ENCODE measurements around the gene REXO5.
A peak's percentile ranks its signal among the peaks of the same experiment; 100 is the strongest.

Gene REXO5

GRCh38 chr16:20871941-20872815 is 65.9 kb downstream of the REXO5 start:
- DNase-seq (ENCODE audit: low spot score): peak; percentile 39

DNA sequence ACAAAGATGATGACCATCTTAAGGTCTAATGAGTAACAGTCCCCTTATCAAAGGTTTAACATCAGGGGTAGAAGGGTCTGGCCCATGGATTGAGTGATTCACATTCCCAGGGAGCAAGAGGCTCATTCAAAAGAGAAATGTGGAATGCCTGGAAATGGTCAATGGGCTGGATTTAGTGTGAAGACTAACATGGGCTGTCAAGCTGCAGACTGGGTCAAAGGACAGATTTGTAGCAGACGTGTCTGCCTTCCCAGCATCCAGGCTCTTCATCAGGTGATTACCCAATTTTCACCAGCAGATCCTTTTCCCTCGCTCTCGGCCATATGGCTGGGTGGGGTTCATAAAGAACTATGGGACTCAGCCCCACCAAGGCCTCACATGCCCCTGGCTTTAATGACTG is 67.0 kb downstream of the REXO5 start:
- no peak for DNase-seq (ENCODE audit: low spot score)

DNA sequence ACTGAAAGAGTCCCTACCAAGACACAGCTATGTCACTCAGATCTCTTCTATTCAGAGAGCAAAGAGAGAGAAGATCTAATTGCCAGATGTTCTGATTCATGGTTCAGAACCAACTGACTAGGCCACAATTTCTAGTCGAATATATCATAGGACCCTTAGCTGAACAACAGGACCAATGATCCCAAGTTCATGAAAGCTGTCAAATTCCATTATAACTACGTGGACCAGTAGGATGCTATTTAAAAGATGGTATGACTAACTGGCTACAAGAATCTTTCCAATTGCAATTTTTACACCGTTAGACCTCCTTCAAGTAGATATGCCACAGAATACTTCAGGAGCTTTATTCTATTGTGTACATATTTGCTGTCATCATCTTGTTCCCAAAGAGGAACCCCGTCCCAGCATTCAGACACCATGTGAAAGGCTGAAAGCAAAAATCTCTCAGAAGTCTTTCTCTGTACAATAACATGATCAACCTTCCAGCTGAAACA is 67.8 kb downstream of the REXO5 start:
- no peak for DNase-seq (ENCODE audit: low spot score)

GRCh38 chr16:20875355-20875650 is 69.0 kb downstream of the REXO5 start:
- DNase-seq (ENCODE audit: low spot score): no peak

GRCh38 chr16:20878682-20879147 is 72.4 kb downstream of the REXO5 start:
- DNase-seq (ENCODE audit: low spot score): no peak

DNA sequence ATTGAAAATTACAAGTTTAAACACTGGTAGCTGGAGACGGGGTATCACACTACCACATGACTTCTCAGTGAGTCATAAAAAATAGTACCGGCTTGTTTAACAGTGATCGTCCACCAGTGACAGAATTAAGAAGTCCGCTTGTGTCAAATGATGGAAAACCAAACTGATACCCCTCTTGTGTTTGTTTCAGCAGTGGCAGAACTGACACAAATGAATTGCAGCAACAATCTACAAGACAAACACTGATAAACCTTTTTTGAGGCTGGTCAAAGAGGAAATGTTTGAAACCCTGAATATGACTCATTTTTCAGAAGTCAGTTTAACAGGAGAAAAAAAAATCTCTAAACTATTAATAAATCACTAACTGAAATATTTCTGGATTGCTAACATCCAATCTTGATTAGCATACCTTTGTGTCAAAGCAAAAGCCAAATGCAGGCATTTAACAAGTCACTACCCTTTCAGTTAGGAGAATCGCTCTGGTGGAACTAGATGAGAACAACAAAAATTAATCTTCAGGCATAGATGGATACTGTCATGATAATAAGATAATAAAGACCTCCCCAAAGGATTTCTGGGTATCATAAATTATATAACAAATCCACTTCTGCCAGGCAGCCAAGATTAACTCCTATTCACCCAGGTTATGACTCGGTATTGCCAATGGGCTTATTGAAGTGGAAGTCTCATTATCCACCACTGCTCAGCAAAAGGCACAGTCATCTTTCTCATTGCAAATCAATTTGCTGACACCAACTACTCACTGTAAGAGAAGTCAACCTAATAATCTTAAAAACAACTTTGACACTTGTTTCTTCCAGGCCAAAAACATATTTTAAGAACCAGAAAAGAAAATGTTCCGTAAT is 73.1 kb downstream of the REXO5 start:
- no peak for DNase-seq (ENCODE audit: low spot score)

GRCh38 chr16:20880867-20881502 is 74.7 kb downstream of the REXO5 start:
- no peak for DNase-seq (ENCODE audit: low spot score)

DNA sequence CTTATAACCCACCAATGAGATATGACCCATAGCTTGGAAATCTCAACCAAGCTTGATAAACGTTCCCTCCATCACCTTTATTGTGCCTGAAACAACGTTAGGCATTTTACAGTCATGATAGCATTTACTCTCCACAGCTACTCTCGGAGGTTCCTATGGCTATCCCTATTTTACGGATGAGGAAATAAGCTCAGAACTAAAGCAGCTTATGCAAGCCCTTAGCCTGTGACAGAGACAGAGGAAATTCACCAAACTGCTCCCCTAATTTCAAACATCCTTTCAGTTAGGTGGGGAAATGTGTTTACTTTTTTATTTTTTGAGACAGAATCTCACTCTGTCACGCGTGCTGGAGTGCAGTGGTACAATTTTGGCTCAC is 75.2 kb downstream of the REXO5 start:
- DNase-seq (ENCODE audit: low spot score): no peak

DNA sequence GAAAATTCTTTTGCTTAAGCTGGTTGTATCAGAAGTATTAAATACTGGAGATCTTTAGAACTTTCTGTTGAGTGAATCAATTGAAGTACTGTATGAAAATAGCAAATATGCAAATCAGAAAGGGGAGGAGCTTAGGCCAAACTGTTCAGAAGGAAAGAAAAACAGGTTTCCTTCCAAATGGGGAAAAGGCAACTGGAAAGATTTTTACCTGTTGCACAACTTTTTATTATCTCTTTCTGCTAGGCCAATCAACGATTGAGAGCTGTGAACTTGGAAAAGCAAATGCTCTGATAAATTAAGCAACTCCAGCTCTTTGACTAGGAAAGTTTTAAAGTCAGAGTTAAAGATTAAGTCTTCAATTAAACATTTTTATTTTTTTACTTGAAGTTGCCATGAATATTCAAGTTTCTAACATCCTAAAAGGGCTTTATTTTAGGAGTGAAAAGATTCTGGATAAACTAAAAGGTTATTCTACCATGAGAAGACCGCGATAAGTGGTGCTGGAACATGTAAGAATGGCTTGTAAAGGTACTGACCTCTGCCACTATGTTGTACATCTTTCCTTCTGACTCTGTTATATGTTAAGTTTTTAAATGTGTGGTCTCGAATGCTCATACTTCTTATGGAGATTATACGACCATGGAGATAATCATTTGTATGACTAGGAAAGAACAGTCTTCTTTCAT is 77.4 kb downstream of the REXO5 start:
- no peak for DNase-seq (ENCODE audit: low spot score)

DNA sequence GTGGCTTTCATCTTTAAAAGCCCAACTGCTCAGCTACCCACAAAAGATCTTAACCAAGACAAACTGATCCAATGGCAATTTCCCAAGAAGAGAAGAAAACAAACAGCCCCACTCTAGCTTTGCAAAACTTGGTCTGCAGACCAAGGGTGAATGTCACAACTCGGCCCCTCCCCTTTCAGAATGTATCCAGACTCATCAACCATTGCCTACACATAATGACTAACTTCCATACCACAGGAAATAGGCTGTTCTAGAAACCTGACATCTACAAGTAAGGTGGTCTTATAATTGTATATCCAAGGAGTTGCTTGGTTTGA is 77.9 kb downstream of the REXO5 start:
- peak; percentile 63 for DNase-seq (ENCODE audit: low spot score)

DNA sequence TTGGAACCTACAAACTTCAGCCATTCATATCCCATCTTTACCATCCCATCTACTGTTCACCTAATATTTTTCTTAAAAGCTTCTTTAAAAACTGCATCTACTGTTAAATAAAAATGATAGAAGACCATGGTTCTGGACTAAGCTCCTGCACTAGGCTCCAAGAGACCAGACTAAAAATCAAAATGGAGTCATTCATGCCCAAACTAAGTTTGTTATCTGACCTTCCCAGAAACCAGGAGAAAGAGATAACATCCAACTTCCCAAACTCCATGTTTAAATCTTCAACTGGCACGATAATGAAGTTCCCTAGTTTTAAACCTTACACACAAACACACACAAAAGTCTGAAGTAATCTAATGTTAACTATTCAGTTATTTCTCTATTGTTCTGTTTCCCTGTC is 80.0 kb downstream of the REXO5 start:
- DNase-seq (ENCODE audit: low spot score): no peak

DNA sequence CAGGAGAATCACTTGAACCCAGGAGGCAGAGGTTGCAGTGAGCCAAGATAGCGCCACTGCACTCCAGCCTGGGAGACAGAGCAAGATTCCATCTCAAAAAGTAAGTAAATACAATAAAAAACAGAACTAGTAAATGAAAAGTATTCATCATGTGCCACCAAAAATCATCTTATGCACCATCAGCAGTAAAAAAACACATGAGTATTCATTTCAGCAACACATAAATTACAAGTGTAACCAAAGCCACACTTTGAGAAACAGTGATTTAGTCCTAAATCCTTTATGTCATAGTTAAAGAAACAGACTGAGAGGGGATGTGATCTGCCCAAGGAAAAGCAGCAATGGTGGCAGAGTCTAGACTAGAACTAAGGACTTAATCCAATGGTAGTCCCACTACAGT is 80.9 kb downstream of the REXO5 start:
- no peak for DNase-seq (ENCODE audit: low spot score)

DNA sequence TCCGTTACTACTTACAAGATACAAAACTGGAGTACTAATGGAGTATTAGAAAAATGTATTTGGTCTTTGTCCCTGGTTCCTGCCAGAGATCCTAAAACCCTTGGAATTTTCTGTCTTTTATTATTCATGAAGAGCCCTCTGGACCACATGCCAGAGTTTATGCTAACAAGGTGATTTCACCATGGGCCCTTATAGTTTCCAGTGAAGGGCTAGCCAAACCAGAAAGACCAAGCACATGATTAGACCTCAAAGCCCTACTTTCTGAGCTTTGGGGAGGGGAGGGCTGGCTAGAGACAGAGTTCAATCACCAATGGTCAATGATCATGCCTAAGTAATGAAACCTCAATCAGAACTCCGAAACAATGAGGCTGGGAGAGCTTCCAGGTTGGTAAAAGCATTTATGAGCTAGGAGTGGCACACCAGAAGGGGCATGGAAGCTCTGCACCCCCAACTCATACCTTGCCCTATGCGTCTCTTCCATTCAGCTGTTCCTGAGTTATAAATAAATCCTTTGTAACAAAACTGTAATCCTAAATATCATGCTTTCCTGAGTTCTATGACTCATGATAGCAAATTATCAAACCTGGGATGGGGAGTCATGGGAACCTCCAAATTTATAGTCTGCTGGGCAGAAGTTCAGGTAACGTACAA is 83.4 kb downstream of the REXO5 start:
- DNase-seq (ENCODE audit: low spot score): no peak

GRCh38 chr16:20894388-20894787 is 88.1 kb downstream of the REXO5 start:
- DNase-seq (ENCODE audit: low spot score): no peak

- no peak for DNase-seq (ENCODE audit: low spot score)
Observed at GRCh38 chr16:20897253-20897897, 91.0 kb downstream of the REXO5 start.

DNA sequence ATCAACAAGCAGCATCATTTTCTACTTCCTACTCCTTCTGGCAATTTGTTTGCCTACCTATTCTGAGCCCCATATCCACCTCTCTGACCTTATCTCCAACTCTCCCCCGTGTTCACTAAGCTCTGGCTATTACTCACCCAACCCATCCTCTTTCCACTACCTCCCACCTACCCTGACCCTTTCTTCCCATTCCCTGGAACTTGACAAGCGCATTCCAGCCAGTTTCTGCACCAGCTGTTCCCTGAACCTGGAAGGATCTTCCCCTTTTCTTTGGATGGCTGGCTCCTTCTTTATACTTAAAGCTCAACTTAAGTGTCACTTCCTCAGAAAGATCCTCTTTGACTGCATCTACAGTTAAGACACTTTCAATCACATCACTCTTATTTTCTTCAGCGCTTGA is 91.6 kb downstream of the REXO5 start:
- no peak for DNase-seq (ENCODE audit: low spot score)

DNA sequence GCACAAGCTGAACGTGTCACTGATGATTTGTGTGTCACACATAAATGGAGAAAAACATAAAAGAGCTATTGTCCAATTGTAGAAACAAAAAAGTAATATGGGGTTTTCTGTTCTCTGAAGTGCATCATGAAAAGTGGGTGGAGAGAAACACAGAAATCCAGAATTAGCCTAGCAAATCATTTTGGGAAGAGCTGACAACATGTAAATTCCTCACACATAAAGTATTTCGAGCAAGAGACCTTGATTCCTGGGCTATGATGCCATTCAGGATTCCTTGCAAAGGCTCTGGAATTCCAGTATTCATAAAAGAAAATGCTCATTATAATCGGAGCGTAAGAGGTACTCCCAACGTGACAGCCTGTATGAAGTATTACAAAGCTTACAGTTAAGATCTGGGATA is 92.7 kb downstream of the REXO5 start:
- DNase-seq (ENCODE audit: low spot score): no peak

Measured in SW480 (cell line).